Left renal pelvis (tissue), 4 donors: ENCODE data around the gene NT5C2. TPM values are rescaled to one million over a fixed set of nuclear protein-coding genes. Genes with fewer than 3 reads are reported as not detected.
"Not testable (repeated sequence)": the region's sequence is repeated elsewhere in the genome, so short reads cannot be mapped to it uniquely, and the experiment has no call there.

Experiments used
- DNase-seq, 4 donors: peaks; one replicate each; pipeline ENCODE4 v3.0.0-alpha.2; 2013; ENCODE audit warnings: low read depth in 4 of 4, low spot score in 3 of 4
- polyA plus RNA-seq, 4 donors: library from polyadenylated mRNA; unstranded; fragments of 120-200 nt; gene quantifications; one replicate each; pipeline ENCODE4 v1.2.1, GENCODE V29; 2013; ENCODE audit not compliant: insufficient read length in 4 of 4

Gene NT5C2
- polyA plus RNA-seq, 4 donors, result 92.3 to 115 (median 108) TPM

DNA sequence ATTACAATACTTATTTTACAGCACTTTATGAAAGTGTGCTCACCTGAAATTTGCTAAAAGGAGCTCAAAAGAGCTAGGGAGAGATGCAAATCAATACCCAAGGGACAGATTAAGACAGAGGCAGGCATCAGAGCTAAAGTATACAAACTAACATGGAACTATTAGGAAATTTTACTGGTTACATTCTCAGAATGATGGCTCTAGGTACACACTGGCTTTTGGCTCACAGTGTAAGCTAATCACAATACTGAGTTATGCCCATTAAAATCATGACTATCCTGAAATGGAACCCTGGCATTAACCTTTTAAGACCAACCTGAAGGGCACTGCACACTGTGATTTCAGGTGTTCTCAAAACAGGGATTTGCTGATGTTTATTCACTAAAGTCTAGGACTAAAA, 98.1 kb downstream of the NT5C2 start:
- no peak for DNase-seq

DNA sequence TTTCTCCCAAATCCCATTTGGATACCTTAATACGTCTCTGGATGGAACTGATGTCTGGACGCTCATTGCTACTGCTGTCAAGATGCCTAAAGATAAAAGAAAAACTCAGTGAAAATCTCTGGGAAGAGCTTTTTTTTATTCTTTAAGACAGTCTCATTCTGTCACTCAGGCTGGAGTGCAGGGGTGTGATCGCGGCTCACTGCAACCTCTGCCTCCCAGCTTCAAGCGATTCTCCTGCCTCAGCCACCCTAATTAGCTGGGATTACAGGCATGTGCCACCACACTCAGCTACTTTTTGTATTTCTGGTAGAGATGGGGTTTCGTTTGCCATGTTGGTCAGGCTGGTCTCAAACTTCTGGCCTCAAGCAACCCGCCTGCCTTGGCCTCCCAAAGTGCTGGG, 102.2 kb downstream of the NT5C2 start:
- no peak for DNase-seq

DNA sequence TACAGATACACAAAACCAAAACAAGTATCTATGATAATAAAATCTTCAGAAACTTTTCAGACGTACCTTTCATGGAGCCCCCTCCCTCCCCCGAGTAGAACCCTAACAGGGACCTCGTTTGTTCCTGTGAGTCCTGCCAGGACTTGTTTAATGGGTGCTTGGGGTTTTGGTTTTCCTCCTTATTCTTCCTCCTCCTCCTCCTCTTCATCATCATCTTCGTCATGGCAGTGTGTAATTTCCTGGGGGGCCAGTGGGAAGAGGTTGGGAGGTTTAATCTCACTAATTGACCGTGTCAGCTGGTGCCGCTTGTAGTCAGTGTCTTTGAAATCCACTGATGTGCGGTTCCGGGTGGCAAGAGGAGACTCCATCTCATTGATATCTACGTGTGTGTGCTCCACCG, 103.6 kb downstream of the NT5C2 start:
- DNase-seq, result no peak

DNA sequence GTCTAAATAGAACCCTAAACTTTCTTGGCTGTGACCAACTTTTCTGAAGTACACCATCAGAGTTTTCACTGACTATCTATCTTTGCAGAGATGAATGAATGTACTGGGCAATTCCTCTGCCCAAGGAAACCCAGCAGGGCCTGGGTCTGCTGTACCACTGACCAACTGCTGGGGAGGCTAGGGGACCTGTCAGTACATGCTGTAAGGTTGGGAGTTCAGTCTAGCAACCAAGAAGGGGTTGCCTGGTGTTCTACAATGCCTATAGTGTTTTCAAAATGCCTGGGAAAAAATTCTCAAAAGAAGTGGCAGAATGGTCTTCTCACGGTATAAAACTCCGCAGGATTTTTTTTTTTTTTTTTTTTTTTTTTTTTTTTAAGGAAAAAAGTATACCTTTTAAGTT, 106.3 kb downstream of the NT5C2 start:
- DNase-seq, result no peak

DNA sequence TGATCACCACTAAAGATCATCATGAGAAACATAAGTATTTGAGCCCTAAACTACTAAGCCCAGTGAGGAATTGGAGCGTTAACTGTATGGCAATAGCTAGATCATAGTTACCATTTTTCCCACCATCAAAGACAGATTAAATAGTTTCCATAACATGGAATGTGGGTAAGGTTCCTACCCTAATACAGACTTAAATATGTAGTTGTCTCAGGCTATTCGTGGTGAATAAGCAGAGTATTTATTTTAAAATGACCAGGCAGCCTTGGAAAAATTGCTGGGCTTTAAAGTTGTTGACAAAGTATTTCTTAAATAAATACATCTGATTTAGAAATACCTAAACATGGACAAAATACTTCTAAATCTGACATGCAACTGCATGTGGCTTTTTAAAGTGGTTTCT, 106.8 kb downstream of the NT5C2 start:
- no peak for DNase-seq

DNA sequence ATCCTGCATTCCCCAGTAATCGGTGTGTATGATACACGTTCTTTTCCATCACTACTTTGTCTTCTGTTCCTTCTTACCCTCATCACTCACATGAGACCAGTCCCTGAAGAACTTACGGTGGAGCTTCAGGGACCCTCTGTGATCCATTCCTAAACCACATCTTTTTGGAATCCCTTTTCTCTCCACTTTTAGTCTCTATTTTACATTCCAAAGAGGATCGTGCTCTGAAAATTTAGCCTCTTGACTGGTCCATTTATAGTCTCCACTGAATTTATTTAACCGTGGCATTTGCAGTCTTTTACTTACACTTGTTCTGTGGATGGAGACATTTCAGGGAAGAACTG, 109.1 kb downstream of the NT5C2 start:
- no peak for DNase-seq

DNA sequence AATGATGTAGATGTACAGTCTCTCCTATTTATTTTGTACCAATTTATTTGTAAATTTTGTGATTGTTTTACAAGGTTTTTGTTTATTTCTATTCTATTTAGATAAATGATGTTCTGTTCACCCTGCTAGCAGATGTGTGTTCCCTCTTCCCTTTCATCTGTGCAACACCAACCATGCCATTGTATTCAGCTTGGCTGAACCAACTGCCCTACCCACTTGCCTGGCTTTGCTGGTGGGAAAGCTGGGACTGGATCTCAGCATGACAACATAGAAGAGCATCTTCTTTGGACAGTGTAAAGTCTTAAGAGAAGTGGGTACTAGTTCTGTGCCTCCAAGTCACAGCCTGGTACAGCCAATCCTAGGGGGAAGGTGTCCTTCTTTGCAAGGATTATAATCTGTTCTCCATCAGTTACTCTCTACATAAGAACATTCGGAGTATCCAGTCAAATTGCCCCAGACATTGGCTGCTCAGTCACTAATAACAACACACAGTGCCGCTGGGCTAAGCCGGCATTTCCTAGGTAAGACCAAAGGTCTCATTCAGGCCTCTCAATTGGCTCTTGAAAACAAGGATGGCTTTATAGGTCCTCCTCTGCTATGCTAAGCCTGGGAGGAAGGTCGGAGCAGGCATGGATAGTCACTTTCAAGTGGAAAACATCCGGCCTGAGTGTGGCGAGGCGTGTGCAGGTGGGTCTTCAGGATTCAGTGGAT, 109.7 kb downstream of the NT5C2 start:
- DNase-seq, result no peak

DNA sequence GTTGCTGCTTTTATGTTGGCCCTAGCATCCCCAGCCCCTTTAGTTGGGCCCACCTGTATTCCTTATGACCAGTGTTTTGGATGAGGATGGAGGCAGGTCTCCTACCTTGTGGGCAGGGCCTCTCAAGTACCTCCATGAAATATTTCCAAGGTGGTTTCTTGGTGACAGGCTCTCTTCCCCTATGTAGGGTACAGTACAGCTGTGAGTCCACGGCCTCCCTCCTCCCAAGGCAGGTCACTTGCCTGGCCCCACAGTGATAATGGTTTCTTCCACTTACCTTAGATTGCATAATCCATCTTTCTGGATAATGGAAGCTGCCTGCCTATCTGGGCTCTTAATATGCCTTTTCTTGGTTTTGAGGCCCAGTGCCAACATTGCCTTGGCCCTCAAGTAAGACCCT, 110.4 kb downstream of the NT5C2 start:
- no peak for DNase-seq

DNA sequence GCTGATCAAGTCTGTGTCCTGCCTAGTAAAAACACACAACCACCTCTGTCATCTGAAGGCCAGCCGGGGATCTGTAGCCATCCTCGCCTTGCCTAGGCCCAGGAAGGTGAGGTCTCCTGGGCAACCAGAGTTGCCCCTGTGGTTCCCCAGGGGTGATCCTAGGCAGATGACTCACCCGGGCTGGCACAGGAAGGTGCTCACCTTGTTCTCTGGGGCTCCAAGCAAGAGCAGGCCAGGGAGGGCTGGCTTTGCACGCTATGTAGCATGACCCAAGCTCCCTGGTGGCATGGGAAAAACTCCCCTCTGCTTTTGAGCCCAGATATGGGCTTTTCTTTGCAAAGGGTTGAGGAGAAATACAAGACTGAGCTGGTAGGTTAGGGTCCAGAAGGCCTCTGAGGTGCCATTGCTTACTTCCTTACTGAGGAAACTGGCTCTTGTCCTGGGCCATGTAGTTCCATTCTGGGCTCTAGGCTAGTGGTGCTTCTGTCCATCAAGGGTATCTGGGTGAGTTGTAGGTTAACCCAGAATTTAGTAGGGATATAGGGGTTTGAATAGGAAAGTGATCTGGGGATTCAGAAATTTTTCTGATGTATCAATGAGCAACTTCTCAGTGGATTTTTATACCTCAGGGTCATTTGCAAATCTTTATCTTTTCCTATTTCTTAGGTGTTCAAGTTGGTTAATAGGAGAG, 112.0 kb downstream of the NT5C2 start:
- no peak for DNase-seq

DNA sequence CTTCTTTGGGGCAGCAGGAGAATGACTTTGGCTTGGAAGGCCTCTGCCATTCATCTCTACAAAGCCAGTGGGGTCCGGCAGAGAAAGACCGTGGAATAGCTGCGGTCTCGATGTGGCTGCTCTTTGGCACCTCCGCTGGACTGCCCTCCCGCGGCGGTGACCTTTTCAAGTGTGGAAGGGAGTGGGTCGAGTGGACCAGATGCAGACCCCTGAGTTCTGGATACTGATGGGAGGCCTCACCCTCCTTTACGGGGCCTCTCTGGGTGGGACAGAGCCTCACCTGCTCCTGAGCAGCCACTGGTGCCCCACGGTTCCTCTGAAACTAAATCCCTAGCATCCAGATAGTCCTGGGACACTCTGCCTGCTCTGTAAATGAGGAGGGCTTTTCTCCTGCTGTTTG, 113.1 kb downstream of the NT5C2 start:
- DNase-seq, result no peak

DNA sequence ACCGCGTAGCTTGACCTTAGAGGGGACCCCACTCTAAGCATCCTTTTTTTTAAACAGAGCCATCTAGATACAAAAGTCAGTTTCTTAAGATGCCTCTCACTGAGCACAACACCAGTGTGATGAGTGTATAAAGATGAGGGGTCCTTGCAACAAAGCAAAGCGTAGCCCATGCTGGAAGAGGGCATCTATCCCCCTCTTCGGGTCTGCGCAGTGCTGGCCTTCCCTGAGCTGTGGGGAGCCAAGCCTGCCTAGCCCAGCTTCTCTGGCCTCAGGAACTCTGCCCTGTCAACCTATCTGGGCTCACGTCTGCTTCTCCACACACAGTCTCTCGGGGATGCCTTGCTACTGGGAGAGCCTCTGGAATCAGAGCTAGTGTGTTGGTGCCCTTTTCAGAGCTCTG, 114.0 kb downstream of the NT5C2 start:
- DNase-seq, result no peak

DNA sequence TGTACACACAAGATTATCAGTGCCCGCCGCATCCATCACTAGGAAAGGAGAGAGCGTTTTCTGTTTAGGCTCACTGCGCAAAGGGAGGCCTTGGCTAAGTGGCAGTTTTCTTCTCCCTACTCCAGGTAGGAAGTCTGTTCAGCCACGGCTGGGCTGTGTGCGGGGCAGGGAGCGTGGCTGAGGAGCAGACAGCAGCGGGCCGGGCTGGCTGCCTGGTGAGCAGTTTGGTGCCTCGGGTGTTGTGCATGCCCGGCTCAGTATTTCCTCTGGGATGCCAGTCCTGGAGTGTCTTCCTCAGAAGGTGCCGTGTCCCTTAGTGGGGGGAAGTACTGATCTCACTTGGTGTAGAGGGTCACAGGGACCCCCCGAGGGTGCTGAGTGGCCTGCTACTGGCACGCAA, 114.4 kb downstream of the NT5C2 start:
- no peak for DNase-seq

DNA sequence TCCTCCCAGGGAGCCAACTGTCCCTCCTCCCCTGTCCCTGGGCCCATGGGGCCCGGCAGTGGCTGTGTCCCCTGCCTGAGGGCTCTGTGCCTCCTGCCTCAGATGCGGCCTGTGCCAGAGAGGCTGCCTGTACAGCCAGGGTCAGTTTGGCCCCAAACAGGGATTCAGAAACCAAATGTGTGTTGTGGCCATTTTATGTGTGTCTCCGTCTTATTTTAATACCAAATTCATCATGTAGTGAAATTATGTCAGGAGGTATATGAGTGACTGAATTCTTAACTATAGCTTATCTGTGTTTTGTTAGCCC, 114.8 kb downstream of the NT5C2 start:
- no peak for DNase-seq

DNA sequence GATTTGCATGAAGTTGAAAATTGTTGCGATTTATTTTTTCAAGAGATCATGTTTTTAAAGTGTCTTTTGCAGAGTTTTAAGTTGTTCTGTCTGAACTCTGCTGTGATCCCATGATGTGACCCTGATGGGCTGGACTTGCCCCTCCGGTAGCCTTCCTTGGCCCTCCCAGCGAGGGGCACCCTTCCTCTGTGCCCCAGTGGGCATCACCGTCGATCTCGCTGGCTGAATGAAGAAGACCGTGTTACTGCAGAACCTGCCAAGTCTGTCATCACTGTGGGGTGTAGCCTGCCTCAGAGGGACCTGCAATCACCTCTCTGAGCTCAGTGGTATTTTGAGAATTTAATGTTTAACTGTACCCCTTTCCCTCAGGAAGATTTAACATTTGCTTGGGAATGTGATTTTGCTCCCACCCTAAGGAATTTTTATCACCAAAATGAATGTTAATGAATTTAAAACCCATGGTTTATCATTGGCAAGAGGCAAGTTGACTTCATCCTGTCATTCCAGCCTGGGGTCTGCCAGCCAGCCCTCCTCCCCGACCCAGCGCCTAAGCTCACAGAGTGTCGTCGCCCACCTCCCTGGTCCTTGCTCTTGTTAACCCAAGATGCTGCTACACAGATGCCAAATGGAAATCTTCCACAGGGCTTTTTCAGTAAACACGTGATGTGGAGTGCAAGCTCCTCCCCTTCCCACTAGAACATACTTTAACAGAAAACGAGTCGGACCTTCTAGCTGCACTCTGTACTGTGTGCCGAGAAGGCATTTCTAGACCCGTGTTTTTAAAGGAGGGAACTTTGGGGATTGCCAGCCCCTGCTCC, 115.4 kb downstream of the NT5C2 start:
- DNase-seq, result no peak

DNA sequence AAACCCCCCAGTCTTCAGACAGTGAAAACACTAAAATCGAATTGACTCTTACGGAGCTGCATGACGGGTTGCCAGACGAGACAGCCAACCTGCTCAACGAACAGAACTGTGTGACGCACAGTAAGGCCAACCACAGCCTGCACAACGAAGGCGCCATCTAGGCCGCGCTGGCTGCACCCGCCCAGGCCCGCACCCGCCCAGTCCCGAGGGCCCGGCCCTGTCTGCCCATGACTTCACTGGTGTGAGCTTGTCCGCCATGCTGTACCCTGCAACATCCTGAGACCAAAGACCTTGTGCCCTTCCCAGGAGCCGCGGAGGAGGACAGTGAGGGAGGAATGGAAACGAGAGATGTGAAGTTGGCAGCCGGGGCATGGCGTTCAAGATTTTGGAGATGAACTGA, 116.1 kb downstream of the NT5C2 start:
- no peak for DNase-seq

DNA sequence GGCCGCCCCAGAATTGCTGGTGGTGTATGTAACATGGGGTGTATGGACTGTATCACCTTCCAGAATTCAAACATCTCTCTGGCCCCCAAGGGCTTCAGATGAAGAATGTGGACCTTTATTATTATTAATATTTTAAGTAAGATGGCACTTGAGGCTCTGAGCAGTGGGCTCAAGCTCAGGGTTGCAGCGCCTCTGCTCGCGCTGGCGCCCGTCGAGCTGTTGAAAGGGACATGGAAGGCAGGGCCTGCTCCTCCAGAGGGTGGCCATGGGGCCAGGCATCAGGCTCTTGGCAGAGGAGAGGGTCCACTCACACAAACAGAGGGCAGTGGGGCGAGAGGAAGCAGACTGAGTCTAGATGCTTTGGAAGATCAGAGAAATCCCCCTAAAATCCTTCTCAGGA, 120.2 kb downstream of the NT5C2 start:
- DNase-seq, result no peak

DNA sequence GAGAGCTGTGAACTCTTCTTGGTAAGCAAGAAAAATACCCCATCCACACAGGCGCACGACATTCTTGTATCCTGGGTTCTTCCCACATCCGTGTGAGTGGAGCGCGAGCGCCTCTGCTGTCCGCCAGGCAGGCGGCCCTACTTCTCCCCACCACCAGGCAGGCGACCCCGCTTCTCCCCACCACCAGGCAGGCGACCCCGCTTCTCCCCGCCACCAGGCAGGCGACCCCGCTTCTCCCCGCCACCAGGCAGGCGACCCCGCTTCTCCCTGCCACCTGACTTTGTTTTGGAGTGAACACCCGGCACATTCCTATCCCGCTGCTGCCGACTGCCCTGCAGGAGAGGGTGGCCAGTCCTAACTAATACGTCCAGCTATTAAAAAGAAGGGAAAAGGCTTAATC, 120.8 kb downstream of the NT5C2 start:
- DNase-seq, result no peak

DNA sequence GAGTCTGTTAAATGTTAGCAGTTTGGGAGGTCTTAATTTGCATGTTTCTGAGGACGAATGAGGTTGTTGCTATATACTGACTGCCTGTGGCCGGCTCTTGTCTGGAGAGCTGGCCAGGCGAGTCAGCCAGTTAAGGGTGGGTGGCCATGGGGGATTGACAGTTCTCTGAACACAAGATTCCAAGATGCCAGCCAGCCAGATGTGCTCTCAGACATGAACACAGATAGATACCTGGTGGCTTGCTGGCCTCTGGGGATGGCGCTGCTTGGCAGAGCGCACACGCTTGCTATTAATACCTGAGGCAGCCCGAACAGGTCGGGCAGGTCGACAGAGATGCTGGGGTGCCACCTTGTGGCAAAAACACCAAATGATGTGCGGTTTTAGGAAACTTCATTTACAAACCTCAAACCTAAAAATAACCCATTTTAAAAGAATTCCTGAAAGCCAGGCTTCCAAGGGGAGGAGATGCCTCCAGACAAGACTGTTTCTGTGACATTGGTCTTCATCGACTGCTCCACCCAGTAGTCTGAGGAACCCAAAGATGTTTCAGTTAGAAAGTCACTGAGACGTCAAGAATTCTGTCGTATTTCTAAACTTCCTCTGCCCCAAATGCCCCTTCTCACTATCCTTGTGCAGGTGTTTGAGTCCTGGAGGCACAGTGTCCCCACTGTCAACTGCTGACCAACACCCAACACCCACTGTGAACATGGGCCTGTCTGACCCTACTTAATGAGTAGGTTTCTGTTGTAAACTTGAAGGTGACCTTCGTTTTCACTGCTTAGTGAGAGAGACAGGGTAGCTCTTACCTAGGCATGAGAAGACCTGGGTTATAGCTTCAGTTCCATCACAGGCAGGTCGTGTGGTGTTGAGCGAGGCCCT, 123.4 kb downstream of the NT5C2 start:
- DNase-seq, result peak in 2 of 4 donors; percentile 33 to 42

DNA sequence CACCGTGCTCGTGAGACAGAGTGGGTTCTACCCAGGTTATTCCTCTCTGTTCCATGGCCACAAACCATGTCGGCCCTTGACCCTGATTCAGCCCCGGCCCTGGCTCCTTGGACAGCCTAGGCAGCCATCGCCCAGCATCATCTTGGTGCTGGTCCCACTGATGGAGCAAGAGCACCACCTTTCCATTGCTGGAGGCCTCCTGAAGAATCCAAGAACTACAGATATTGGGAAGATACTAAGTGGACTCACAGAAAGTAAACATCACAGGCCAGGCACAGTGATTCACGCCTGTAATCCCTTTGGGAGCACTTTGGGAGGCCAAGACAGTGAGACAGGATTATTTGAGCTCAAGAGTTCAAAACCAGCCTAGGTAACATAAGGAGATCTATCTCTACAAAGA, 125.1 kb downstream of the NT5C2 start:
- no peak for DNase-seq

DNA sequence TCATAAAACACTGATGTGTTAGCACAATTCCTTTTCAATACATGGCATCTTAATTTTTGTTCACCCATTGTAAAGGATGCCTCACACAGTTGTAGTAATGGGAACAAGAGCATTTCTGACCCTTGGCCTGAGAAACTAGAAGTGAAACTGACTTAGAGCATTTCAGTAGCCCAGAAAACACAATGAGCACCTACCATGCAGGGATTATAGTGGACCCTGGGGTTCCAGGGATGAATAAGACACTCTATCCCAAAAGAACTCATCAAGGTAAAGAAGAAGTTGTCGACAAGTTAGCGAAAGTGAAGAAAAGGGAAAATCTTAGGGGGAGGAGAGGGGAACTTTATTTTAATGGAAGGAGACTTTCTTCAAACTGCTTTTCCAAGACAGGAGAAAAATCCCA, 125.6 kb downstream of the NT5C2 start:
- no peak for DNase-seq

DNA sequence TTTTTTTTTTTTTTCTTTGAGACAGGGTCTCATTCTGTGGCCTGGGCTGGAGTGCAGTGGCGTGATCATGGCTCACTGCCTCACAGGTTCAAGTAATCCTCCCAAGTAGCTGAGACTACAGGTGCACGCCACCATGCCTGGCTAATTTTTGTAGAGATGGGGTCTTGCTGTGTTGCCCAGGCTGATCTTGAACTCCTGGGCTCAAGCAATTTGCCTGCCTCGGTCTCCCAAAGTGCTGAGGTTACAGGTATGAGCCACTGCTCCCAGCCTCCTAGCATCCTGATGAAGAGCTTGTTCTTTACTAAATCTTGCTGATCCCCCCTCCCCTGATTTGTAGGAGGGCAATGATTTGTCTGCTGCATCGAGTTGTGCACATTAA, 126.0 kb downstream of the NT5C2 start:
- not testable (repeated sequence) for DNase-seq
